Dendritic cell treated with granulocyte-macrophage colony-stimulating factor and Interleukin-4, amounts not matched to agents 40 ng/mL and 50 ng/mL, for 4 days (primary cell): ENCODE data around the gene CPEB4.

Experiments
- H3K27ac Mint-ChIP-seq: one replicate; pipeline ENCODE4 v1.8.0; 2022; ENCODE audit warnings: mild to moderate bottlenecking, mixed read lengths
- H3K27me3 Mint-ChIP-seq: one replicate; pipeline ENCODE4 v1.8.0; 2022; ENCODE audit warnings: mild to moderate bottlenecking, mixed read lengths
- H3K36me3 Mint-ChIP-seq: one replicate; pipeline ENCODE4 v1.8.0; 2022; ENCODE audit warnings: low read depth, mixed read lengths
- H3K4me1 Mint-ChIP-seq: one replicate; pipeline ENCODE4 v1.8.0; 2022; ENCODE audit warnings: low read depth, mixed read lengths
- H3K4me3 Mint-ChIP-seq: one replicate; pipeline ENCODE4 v1.8.0; 2022; ENCODE audit warnings: mild to moderate bottlenecking, moderate library complexity, mixed read lengths
- H3K9me3 Mint-ChIP-seq: one replicate; pipeline ENCODE4 v1.8.0; 2022; ENCODE audit warnings: mixed read lengths
- intact Hi-C: fragments of 100-400 bp; cut with micrococcal nuclease; formaldehyde crosslinking; loops from one replicate; pipeline ENCODE4 v1.15.0; 2022

The CPEB4 gene

GRCh38 chr5:173989432-173990082 lies 101.4 kb downstream of the CPEB4 start:
- Mint-ChIP-seq H3K27ac (no peak overlapping the region), H3K27me3 (peaks cover 11% of the 10 kb centered on the region), H3K36me3 (no peaks in the 10 kb centered on the region), H3K4me3 (no peak overlapping the region), H3K9me3 (no peaks in the 10 kb centered on the region), H3K4me1 (no peaks in the 10 kb centered on the region)
- intact Hi-C loops, result no loop called here

DNA sequence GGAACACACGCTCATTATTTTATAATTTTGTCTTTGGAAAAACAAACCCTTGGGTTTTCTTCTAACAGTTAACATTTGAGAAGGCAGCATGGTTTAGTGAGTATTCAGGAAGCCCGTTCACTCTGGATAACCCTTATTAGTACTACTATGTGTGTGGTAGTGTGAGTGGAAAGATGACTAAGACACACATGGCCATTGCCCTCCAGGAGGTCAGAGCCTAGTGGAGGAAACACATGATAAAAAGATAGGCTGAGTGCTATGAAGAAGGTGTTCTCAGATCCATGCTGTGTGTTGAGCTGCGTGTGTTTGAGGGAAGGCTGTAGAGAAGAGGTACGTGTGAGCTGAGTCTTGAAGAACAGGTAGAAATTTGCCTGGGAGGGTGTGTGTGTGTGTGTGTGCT lies 109.2 kb downstream of the CPEB4 start:
- Mint-ChIP-seq H3K9me3 (no peaks in the 10 kb centered on the region), H3K4me3 (no peak overlapping the region), H3K27ac (no peak overlapping the region), H3K36me3 (no peaks in the 10 kb centered on the region), H3K27me3 (peaks cover 31% of the 10 kb centered on the region), H3K4me1 (no peaks in the 10 kb centered on the region)
- intact Hi-C loops, result no loop called here

GRCh38 chr5:173998531-173998930 lies 110.4 kb downstream of the CPEB4 start:
- Mint-ChIP-seq H3K27ac (no peak overlapping the region), H3K4me1 (no peaks in the 10 kb centered on the region), H3K36me3 (no peaks in the 10 kb centered on the region), H3K27me3 (peaks cover 36% of the 10 kb centered on the region), H3K4me3 (no peak overlapping the region), H3K9me3 (no peaks in the 10 kb centered on the region)
- intact Hi-C loops, result no loop called here

DNA sequence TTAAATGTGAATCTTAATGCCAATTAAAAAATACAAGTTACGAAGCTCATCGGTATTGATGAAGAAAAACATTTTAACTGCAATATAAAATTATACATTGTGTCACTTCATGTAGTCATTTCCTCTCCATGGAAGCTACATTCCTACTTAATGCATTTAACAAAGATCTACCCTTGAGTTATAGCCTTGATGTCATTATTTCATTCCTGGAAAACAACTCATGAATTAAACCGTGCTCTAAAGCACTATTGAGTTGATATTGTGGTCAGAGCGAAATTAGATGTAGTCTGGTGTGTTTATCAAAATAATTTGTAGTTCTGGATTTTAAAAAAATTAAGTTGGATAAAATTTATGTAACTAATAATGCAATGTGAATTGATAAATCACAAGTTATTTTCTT lies 111.9 kb downstream of the CPEB4 start:
- Mint-ChIP-seq H3K27ac (no peak overlapping the region), H3K4me1 (no peaks in the 10 kb centered on the region), H3K36me3 (no peaks in the 10 kb centered on the region), H3K27me3 (peaks cover 31% of the 10 kb centered on the region), H3K4me3 (no peak overlapping the region), H3K9me3 (no peaks in the 10 kb centered on the region)
- intact Hi-C loops, result no loop called here

- Mint-ChIP-seq H3K4me3 (no peak overlapping the region), H3K27me3 (peaks cover 26% of the 10 kb centered on the region), H3K9me3 (no peaks in the 10 kb centered on the region), H3K36me3 (no peaks in the 10 kb centered on the region), H3K4me1 (no peaks in the 10 kb centered on the region), H3K27ac (no peak overlapping the region)
- intact Hi-C loops, result no loop called here
Measured at GRCh38 chr5:174003795-174004194, 115.6 kb downstream of the CPEB4 start.

DNA sequence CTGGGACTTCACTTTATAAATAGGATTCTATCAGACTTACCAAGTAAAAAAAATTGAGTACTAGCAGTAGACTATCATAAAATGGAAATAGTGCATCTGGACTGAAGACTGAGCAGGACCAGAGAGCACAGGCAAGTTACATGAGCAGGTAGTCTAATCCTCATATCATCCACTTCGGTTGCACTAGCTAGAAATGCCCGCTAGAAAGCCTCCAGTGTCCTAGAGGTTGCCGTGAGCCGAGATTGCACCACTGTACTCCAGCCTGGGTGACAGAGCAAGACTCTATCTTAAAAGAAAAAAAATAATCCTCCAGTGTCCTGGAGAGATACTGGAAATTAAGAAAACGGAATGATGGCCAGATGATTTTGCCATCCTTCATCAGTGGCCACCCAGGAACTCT lies 120.8 kb downstream of the CPEB4 start:
- intact Hi-C loops, result no loop called here
- Mint-ChIP-seq H3K27me3 (peaks cover 15% of the 10 kb centered on the region), H3K4me3 (no peak overlapping the region), H3K36me3 (no peaks in the 10 kb centered on the region), H3K4me1 (no peaks in the 10 kb centered on the region), H3K9me3 (no peaks in the 10 kb centered on the region), H3K27ac (no peak overlapping the region)

DNA sequence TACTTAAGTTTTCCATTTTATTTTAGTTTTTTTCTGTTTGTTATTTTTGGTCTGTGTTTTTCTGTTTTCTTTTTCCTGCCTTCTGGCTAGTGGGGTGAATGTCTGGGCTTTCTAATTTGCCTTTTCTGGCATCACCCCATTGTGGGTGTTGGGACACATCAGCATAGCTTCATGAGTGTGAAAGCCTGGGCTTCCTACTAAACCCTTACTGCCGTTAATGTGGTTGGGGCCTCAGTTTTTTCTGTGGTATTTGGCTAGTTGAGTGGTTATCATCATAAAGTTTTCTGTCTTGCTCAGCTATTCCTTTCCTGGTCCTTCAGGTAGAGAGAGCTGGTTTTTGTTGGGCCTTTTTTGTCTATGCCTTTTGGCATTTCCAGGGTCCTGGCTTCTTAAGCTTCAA lies 122.2 kb downstream of the CPEB4 start:
- Mint-ChIP-seq H3K9me3 (no peaks in the 10 kb centered on the region), H3K4me3 (no peak overlapping the region), H3K27ac (no peak overlapping the region), H3K27me3 (peaks cover 14% of the 10 kb centered on the region), H3K36me3 (no peaks in the 10 kb centered on the region), H3K4me1 (no peaks in the 10 kb centered on the region)
- intact Hi-C loops, result no loop called here

DNA sequence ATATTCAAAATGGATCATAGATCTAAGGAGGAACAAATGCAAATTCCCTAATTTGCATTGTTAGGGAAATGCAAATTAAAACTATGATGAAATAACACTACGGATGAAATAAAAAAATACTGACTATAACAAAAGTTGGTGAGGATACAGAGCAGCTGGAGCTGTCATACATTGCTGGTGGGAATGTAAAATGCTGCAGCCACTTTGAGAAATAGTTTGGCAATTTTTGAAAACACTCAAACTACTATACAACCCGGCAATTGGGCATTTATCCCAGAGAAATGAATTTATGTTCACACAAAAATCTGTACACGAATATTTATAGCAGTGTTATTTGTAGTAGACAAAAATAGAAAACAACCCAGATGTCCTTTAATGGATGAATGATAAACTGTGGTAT lies 123.3 kb downstream of the CPEB4 start:
- Mint-ChIP-seq H3K4me3 (no peak overlapping the region), H3K9me3 (no peaks in the 10 kb centered on the region), H3K27ac (no peak overlapping the region), H3K27me3 (peaks cover 9% of the 10 kb centered on the region), H3K36me3 (no peaks in the 10 kb centered on the region), H3K4me1 (no peaks in the 10 kb centered on the region)
- intact Hi-C loops, result no loop called here
